Measurements from ENCODE around the gene DNAI7.

DNAI7 gene, protein sequence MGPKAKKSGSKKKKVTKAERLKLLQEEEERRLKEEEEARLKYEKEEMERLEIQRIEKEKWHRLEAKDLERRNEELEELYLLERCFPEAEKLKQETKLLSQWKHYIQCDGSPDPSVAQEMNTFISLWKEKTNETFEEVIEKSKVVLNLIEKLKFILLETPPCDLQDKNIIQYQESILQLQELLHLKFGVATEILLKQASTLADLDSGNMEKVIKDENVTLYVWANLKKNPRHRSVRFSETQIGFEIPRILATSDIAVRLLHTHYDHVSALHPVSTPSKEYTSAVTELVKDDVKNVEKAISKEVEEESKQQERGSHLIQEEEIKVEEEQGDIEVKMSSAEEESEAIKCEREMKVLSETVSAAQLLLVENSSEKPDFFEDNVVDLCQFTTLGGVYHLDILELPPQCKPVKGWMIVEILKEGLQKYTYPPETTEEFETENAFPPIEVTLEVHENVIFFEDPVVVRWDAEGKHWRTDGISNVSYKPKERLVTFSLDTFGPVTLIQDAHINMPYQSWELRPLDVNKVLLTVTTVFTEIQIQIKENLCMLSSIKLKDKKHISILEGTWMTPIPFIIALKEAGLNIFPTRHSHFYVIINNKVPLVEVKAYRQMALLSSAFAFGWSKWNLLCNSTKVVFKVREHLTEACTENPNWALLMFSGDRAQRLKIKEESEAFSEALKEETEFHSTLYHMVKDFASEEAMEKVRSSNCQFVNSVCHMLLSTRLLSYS

DNA sequence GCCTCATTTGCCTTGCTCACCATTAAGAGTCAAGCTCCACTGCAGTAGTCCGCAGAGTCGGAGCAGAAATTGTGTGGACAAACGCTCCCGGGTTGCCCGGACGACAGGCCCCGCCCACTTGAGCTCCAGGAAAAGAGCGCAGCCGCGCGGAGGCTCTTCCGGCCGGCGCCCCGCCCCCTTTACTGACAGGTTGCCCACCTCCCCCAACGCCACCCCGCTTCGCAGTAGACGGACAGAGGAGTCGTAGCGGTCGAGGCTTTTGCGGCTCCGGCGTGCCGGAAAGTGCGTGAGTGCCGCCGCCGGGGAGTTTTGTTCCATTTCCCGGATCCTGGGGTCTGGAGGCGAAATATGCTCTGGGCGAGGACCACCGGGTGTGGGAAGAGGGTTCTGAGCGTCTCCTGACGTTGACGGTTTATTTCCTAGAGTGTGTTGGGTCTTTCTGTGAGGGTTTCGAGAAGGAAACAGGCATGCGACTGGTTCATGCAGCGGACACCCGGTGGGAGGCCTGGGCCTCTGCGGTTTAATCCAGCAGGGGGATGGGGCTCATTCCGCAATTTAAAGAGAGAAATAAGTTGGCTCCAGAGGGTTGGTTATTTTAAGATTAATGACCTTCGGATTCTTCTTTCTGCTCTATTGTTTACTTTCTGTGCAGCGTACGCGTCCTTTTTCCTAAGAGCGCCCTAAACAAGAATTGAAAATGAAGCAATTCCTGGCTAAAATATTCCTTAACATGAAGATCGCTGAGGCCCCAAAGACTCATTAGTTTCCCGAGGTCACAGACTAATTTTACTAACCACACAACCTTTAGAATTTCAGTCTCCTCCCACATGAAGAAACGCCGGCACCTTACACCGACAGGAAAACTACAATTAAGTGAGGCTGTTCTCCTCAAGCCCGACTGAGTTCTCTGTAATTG lies at the start of gene DNAI7, which contains the start of gene ETFRF1:
DNAI7 (minus strand) TSS at position 105 of the 916 bp plus-strand sequence; CDS start at position 23, 82 bp downstream.
ETFRF1 (plus strand) TSS at position 182 of the 916 bp plus-strand sequence. CDS start 8,720 bp downstream, outside the sequence.
- DNase-seq (ENCODE audit: low spot score): peak; percentile 93

DNA sequence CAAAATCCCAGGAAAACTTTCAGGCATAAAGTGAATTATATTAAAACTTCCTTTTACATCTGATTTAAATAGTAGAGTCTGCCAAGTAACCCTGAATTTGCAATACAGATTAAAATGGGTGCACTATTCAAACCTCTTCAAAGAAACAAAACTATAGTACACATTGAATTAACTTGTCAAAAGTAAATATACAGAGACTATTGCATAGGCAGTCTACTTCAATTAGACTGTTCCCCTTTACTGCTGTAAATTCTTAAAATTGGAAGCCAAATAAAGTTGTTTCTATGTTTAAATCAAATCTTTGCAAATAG lies 48.7 kb upstream of the DNAI7 start:
- DNase-seq (ENCODE audit: low spot score): no peak

DNA sequence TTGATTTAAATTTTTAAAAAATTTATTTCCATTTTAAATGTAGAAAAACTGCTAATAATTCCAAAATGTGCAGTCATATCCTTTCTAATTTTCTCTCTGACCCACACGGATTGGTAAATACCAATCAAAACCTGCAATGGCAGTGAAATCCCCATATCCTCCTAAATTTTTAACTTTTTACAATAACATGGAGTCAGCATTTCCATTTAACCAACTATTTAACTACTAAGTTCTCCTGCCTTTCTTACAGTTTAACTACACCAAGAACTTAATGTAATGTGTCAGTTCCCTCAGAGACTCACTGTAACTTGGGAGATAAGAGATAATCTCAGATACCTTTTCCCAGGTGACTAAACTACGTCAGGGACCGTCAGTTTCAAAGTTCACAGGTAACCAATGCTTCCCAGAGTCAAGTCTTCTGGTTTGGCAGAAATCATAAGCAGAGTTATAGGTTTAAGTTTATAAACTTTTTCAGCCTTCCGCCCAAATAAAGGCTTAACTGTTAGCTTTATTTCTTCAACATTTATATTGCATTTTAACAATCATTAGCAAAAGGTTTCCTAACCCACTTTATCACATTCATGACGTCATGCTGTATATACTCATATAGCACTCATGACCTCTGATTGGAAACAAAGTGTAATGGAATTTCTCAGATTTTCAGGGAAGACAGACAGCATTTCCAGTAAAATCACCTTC lies 48.2 kb upstream of the DNAI7 start:
- DNase-seq (ENCODE audit: low spot score): no peak

DNA sequence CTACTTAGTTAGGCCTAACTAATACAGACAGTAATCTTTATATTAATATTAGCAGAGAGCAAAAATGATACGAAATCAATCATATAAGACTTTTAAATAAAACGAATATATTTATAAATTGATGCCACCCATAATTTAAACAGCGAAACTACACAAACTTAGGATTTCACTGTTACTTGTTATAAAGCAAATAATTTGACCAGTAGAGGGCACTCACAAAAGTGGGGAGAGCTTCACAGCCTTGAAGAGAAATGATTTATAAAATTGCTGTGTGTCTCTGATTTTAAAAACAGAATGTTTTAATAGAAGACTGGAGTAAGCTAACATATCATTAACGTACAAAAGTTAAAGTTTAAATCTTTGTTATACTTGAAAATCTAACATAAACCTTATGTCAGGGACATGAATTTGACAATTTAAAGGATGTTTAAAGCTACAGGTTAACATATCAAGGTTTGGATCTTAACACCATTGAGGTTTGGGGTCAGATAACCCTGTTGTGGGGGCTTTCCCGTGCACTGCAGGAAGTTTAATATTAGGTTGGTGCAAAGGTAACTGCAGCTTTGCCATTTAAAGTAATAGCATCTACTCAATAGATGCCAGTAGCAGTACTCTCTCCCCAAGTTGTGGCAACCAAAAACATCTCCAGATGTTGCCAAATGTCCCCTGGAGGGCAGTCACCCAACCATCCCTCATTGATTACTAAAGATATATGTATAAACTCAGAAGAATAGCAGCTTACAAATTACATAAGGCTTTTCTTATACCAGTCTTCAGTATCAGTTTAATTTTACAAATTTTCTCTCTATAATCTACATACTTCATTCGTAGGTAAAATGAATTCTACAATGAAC lies 46.4 kb upstream of the DNAI7 start:
- peak; percentile 50 for DNase-seq (ENCODE audit: low spot score)

DNA sequence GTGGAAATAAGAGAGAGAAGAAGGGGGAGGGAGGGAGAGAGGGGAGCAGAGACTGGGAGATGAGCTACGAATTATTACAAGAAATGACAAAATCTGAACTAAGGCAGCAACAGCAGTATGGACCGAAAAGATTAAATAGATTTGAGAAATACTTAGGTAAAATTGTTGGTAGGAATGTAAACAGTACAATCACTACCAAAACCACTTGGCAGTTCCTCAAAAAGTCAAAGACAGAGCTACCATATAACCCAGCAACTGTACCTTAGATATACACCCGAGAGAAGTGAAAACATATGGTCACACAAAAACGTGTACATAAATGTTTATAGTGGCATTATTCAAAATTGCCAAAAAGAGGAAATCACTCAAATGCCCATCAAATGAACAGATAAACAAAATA lies 41.7 kb upstream of the DNAI7 start:
- no peak for DNase-seq (ENCODE audit: low spot score)

DNA sequence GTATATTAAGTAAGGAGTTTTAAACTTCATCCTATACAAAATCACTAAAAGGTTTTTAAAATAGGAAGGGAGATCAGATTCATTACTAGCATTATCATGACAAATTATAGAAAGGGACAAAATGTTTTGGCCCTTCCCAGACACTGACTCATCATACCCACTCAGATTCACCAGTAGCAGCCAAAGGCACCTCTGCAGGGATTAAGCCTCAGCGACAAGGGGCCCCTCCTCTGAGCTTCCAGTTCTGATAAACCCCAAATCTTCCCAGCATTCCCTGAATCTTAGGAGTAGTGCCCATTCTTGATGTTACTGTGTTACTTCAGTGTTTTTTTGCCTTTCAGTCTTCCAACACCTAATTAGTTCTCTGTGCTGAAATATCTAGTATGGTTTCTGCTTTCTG lies 41.2 kb upstream of the DNAI7 start:
- DNase-seq (ENCODE audit: low spot score): no peak

DNA sequence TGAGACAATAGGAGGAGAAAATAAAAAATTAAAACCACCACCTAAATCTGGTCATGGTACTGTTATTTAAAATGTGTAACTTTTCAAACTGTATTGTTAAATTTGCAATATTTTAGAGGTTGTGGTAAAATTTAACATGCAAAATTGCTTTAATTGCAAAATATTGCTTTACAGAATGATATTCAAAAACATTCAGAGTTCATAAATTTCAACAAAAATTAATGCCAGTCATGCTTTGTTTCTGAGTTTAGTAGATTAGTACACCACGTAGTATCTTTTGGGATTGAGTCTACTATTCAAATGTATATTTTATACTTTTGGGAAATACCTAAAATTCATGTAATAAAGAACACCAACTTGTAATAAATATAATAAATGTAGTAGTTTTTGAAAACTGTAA lies 18.4 kb upstream of the DNAI7 start:
- DNase-seq (ENCODE audit: low spot score): no peak

DNA sequence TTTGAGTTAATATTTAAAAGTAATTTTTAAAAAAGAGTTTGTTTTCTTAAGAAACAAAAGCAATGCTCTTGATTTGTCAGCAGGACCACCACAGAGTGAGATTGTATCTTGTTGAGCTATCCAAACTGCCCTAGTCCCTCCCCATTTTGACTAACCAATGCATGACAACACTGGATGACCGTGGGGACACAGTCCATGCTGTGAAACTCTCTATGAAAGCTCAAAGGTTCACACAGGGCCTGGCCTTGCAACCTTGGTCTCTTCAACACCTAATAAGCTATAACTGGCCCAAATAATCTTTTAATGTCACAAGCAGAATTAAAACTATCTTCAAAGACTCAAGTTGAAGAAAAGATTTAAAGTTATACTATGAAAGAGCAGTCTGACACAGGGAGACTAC lies 13.6 kb upstream of the DNAI7 start:
- DNase-seq (ENCODE audit: low spot score): no peak

DNA sequence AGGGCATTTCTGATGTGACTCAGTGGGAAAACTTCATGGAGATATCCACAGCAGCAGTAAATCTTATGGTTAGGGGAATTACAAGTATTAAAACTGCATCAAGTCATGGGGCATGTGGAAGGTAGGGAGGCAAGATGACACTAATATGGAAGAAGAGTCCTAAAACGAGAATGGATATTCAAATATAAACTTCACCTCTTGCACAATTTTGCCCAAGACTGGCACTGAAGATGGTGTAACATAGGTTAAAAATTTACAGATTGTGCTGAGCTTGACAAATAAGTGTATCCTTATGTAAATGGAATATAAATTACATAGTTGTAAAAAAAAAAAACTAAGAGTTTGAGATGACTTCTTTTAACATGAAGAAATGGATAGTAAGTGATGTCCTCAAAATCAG lies 12.9 kb upstream of the DNAI7 start:
- DNase-seq (ENCODE audit: low spot score): no peak

DNA sequence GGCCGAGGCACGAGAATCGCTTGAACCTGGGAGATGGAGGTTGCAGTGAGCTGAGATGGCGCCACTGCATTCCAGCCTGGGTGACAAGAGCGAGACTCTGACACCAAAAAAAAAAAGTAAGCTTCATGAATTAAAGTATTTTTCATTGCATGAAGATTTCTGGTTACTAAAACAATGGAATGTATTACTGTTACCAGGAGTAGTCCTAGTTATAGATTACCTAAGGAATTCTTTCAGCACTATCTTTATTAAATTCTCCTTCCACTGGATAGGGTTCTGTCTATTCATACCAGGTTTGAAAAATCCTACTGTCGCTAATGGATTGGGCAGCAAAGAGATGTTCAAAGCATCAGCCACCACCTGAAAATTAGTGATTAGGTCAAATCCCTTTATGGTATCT lies 12.5 kb upstream of the DNAI7 start:
- DNase-seq (ENCODE audit: low spot score): no peak

DNA sequence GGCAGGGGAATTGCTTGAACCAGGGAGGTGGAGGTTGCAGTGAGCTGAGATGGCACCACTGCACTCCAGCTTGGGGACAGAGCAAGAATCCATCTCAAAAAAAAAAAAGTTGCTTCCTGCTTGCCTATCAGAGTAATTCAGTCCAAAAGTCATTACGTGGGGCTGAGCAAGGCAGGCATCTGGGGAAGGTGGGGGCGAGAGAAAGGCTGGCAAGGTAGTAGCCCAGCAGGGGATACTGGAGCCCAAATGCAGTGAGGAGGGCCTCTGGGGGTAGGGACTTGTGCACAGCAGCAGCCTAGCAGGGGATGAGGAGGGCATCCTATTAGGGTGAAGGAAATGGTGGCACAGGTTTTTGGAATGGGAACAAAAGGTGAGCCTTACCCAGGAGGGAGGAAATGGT lies 7.2 kb upstream of the DNAI7 start:
- DNase-seq (ENCODE audit: low spot score): no peak

DNA sequence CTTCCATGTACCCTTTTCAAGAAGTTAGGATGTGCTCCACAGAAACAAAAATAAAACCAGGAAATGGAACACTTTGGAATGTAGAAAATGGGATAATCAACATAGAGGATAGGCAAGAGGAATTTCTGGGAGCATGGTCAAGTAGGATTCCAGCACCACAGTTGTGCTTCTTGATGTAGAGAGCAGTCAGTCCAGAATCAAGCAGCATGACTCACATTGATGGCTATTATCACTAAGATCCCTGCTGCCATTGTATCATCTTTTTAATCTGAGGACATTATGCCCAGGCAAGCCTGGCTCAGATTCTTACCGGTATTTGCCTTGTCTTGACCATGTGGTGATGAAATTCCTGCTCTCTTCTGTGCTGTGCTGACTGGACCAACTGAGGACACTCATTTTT lies 5.7 kb upstream of the DNAI7 start:
- no peak for DNase-seq (ENCODE audit: low spot score)

DNA sequence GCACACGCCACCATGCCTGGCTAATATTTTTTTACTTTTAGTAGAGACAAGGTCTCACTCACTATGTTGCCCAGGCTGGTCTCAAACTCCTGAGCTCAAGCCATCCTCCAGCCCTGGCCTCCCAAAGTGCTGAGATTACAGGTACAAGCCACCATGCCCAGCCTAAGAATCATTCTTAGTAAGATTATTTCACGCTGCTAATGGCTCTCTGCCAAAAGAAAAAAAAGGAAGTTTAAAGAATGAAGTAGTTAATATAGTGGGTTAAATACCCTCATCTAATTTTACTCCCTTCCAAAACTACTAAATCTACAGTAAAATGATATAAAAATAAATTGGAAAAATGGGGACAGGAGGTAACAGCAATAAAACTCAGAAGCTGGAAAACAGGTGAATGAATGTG lies 2.6 kb upstream of the DNAI7 start:
- DNase-seq (ENCODE audit: low spot score): no peak

DNA sequence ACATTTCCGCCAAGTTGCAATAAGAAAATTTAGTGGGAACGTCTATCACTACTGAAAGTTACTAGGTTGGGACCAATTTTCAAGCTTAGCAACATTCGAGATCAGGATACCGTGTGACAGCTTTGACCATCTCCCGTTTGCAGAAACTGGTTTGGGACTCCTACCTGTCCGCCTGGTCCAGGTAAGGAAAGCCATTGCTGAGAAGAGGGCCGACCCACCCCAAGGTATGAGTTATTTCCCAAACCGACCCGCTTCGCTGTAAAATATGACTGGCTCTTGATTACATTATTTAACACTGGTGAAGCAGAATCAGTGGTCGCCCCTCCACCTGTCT lies 271 bp downstream of the DNAI7 start:
- DNase-seq (ENCODE audit: low spot score): no peak

DNA sequence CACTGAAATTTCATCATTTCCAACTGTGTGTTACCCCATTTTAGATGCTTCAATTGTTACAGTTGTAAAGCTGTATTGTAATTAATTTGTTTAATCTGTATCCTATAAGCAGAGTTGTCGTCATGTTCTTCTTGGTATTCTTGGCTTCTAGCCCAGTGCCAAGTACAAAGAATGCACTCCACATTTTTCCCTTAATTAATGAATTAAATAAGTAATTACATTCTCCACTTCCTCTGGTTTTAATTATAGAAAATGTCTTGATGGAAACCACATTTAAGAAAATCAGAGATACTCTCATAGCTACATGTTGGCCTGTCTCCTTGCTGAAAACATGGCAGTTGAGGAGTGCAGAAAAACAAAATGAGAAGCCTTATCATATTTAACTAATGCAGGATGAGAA lies 746 bp downstream of the DNAI7 start:
- no peak for DNase-seq (ENCODE audit: low spot score)

DNA sequence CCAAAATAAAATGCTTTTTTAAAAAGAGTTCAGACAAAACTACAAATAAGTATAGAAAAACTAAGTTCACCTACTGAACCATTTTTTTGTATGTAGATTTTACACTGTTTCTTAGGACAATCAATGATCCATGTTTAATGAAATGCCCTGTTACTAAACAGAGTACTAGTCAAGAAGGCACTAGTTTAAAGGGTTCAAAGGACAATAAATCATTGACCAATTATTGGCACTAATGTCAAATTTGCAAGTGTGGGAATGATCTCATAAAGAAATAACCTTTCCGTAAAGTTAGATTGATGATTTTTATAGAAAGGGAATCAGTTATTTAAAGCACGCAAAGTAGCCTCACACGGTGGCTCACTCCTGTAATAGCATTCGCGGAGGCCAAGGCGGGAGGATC lies 4.2 kb downstream of the DNAI7 start:
- DNase-seq (ENCODE audit: low spot score): no peak

DNA sequence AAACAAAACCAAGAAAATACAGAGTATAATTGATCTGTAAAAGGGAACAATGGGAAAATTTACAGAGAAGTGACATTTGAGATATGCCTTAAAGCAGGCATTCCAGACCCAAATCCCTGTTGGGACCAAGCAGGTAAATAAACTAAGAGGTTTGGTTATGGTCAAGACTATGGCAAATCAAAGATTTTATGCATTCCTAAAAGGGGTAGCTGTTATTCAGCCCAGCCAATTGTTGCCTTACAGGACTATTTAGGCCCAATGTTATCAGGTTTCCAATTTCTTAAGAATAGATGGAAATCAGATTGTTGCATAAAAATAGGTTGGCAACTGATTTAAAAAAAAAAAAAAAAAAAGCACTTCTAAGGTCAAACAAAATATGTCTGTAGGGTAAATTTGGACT lies 5.3 kb downstream of the DNAI7 start:
- no peak for DNase-seq (ENCODE audit: low spot score)

DNA sequence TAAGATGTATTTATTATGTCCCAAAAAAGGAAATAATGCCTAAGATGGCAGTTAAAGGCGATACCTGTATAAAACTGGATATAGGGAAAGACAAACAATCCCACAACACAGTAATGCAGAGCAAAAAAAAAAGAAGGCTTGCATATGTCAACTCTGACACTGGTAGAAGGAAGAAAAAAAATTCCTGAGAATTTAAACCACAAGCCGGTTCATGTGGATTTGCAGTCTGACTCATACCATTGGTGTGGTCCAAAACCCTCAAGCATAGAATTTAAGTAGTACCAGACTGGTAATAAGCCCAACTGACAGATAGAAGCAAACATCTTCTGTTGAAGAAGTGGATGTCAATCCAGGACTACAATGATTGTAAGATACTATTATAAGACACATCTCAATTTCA lies 7.2 kb downstream of the DNAI7 start:
- no peak for DNase-seq (ENCODE audit: low spot score)

DNA sequence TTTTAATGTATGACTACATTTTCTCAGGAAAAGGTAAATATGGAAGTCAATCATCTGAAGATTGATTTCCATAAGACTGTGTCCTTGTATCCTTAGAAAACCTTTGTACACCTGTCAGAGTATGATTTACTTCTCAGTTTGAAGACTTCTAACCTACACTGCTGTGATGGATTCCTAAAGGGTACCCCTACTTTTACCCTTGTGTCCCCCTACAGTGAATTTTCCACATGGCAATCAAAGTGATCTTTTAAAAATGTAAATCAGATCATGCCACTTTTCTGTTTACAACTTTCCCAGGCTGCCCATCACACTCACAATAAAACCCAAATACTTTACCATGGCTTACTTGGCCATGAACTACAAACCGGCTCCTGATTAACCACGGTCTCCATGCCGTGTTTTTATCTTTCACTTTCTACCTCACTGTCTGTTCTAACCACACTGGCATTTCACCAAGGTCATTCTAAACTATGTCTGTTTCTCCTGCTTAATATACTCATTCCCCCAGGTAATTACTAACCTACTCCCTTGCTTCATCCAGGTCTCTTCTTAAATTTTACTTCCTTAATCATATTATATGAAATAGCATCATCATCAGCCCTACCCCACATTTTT lies 8.1 kb downstream of the DNAI7 start:
- DNase-seq (ENCODE audit: low spot score): peak; percentile 21

DNA sequence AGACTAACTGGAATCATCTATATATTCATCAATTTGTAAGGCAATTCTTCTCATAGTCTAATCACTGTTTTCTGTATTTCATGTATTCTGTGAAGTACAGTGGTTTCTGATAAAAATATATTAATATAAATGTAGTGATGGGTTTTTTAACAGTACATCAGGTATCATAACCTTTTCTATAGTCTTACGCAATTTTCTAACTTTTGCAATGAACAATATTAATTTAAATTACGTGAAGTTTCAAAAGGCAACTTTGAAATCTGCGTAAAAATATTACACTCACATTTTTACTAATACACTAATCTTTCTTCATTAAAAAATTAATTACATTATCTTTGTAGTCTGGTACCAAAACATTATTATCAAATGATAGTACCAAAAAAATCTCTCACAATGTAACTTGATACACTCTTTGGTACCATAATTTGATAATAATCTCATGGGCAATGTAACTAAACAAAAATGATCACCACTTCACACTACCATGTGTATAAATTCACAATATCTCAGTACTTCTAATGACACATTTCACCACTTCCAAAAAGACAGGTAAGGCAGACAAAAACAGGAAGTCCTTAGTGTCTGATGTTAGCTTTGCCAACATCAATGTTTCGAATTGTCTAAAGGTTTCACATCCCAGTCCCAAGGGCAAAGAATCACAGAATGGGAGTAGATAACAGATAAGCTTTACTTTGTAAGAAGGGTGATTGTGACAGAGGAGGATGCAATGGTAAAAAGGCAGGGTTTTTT lies 8.7 kb downstream of the DNAI7 start:
- DNase-seq (ENCODE audit: low spot score): peak; percentile 19

All from activated CD4-positive, alpha-beta T cell treated with anti-CD3 and anti-CD28 coated beads, Interleukin-2, Interleukin-4, amounts not matched to agents 100 ng/mL and 50 ng/mL, durations not matched to agents 16 hours and 8 hours (primary cell).